ENCODE measurements around the gene SALL3.

Gene SALL3

DNA sequence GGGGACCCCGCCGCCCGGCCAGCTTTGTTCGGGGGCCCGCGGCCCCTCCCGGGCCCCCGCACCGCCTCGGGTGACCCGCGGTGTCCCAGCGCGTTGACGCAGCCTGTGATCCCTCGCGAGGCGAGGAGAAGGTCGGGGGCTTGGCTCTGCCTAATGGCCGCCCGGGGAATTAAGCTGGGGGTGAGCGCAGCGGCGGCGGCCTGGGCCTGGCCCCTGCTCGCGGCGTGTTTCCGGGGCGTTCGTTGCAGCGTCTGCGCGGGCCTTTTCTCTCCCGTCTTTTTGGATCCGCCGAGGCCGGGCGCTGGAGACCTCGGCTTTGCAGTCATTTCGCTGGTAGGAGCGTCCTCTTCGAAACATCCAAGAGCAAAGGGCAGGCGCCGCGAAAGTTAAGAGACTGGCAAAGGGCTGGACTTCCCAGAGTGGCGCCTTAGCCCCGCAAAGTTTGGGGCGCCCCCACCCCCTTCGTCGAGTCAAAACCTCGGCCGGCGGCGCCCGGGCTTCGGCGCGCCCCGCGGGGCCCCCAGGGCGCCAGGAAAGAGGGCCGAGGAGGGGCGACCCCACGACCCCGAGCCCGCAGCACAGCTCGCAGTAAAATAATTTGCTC, 1.3 kb downstream of the SALL3 start:
- no peak for DNase-seq (ENCODE audit: low spot score)

DNA sequence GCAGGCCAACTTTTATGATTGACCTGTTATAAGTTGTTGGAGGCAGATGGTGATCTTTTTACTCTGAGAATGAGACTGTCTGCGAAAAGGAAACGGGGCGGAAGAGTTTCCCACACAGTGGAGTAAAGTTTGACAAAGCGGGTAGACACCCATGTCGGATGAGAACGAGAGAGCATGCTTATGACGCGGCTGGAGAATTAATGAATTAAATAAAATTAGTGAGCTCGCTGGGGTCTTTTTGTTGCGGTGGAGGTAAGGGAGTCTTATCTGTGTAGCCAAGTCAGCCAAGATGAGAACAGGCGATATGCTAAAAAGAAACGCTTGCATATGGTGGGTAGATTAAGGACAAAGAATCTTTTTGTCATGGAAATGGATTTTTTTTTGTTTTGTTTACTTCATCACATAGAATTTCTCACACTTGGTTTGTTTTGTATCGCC, 1.8 kb downstream of the SALL3 start:
- no peak for DNase-seq (ENCODE audit: low spot score)

DNA sequence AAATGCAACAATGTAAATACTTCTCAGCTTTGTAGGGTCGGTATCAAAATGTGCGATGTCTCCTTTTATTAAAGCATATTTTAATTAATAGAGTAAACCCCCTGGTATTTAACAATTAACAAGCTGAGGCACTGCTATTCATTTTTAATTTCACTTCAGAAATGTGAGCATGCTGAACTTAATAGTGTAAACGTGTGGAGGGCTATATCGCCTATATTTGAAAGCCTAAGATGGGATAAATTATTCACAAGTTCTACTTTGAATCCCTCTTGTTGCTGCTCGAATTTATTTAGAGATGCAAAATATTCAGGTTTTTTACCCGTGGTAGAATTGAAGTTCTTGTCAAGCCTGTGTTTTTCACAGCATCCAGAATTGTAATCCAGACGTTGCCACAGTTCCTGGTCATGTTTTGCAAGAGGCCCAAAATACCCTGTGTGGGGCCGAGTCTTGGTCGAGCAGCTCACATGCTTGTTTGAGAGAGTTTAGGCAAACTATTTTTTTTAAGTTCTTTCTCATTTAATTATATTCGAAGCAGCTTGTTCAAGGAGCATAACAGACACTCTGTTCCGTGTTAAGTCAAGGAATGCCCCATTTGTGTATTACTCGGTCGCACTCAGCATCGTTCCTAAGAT, 2.5 kb downstream of the SALL3 start:
- no peak for DNase-seq (ENCODE audit: low spot score)

GRCh38 chr18:78983512-78983911, 3.9 kb downstream of the SALL3 start:
- no peak for DNase-seq (ENCODE audit: low spot score)

GRCh38 chr18:78984941-78985784, 5.5 kb downstream of the SALL3 start:
- no peak for DNase-seq (ENCODE audit: low spot score)

- DNase-seq (ENCODE audit: low spot score), result no peak
Measured at GRCh38 chr18:78986018-78986481, 6.4 kb downstream of the SALL3 start.

DNA sequence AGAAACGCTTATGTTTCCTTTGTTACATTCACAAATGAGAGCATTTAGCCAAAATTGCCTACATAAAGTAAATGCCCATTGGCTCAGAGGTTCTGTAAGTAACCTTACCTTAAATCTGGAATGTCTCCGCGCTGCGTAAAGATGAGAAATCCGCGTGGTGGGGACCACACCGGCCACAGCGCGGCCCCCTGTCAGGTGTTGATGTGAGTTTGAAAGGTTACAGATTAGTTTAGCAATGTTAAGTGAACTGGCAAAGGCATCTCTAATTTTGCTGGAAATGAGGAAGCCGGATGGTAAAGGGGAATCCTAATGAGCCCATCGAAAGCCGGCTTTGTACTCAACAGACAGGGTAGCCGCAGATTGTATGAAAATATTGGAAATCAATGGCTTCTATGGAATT, 11.8 kb downstream of the SALL3 start:
- DNase-seq (ENCODE audit: low spot score), result no peak

- DNase-seq (ENCODE audit: low spot score), result no peak
Measured at GRCh38 chr18:78992041-78993011, 12.7 kb downstream of the SALL3 start.

DNA sequence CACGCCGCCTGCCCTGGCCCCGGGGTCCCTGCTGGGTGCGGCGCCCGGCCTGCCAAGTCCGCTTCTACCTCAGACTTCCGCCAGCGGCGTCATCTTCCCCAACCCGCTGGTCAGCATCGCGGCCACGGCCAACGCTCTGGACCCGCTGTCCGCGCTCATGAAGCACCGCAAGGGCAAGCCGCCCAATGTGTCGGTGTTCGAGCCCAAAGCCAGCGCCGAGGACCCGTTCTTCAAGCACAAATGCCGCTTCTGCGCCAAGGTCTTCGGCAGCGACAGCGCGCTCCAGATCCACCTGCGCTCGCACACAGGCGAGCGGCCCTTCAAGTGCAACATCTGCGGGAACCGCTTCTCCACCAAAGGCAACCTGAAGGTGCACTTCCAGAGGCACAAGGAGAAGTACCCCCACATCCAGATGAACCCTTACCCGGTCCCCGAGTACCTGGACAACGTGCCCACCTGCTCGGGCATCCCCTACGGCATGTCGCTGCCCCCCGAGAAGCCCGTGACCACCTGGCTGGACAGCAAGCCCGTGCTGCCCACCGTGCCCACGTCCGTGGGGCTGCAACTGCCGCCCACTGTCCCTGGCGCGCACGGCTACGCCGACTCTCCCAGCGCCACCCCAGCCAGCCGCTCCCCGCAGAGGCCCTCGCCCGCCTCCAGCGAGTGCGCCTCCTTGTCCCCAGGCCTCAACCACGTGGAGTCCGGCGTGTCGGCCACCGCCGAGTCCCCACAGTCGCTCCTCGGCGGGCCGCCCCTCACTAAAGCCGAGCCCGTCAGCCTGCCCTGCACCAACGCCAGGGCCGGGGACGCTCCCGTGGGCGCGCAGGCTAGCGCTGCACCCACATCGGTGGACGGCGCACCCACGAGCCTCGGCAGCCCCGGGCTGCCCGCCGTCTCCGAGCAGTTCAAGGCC, 13.7 kb downstream of the SALL3 start:
- DNase-seq (ENCODE audit: low spot score), result no peak

DNA sequence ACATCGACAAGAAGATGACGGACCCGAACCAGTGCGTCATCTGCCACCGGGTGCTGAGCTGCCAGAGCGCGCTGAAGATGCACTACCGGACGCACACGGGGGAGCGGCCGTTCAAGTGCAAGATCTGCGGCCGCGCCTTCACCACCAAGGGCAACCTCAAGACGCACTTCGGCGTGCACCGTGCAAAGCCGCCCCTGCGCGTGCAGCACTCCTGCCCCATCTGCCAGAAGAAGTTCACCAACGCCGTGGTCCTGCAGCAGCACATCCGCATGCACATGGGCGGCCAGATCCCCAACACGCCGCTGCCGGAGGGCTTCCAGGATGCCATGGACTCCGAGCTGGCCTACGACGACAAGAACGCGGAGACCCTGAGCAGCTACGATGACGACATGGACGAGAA, 14.4 kb downstream of the SALL3 start:
- no peak for DNase-seq (ENCODE audit: low spot score)

GRCh38 chr18:78994531-78994930, 14.9 kb downstream of the SALL3 start:
- DNase-seq (ENCODE audit: low spot score), result no peak

DNA sequence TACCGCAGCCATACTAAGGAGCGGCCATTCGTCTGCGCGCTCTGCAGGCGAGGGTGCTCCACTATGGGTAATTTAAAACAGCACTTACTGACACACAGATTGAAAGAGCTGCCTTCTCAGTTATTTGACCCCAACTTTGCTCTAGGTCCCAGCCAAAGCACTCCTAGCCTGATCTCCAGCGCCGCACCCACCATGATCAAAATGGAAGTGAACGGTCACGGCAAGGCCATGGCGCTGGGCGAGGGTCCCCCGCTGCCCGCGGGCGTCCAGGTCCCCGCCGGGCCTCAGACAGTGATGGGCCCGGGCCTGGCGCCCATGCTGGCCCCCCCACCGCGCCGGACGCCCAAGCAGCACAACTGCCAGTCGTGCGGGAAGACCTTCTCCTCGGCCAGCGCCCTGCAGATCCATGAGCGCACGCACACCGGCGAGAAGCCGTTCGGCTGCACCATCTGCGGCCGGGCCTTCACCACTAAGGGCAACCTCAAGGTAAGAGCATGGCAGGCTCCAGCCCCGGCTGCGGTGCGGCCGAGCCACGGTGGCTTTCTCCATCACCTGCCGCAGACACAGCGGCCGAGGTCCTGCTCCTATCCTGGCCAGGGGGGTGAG, 15.5 kb downstream of the SALL3 start:
- no peak for DNase-seq (ENCODE audit: low spot score)

DNA sequence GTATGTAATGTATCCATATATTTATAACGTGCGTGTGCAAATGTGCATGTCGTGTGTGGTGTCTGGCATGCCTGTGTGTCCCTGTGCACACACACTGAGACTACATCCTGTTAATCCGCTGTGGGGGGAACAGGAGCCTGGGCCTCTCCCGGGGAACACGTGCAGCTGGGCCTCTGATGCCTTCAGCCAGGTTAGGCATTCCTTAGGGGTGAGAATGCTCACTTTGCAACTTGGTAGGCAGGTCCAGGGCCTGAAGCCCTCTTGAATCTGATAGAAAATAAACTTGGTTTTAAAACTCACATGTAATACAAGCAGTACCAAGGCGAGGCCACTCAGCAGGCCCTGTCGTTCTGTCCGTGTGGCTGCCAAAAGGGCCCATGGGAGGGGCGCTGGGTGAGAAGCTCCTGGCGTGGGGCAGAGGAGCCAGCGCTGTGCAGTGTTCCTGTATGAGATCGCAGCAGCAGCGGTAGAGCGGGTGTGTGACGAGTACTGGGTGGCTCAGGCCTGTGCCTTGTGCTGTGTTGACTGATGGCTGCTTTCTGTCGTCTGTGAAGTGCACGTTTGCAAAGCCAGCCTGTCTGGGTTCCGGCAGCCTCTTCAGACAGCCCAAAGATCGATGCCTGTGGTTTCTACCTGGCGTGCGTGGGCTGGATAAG, 16.2 kb downstream of the SALL3 start:
- DNase-seq (ENCODE audit: low spot score), result no peak

GRCh38 chr18:78996741-78997490, 17.3 kb downstream of the SALL3 start:
- DNase-seq (ENCODE audit: low spot score), result no peak

DNA sequence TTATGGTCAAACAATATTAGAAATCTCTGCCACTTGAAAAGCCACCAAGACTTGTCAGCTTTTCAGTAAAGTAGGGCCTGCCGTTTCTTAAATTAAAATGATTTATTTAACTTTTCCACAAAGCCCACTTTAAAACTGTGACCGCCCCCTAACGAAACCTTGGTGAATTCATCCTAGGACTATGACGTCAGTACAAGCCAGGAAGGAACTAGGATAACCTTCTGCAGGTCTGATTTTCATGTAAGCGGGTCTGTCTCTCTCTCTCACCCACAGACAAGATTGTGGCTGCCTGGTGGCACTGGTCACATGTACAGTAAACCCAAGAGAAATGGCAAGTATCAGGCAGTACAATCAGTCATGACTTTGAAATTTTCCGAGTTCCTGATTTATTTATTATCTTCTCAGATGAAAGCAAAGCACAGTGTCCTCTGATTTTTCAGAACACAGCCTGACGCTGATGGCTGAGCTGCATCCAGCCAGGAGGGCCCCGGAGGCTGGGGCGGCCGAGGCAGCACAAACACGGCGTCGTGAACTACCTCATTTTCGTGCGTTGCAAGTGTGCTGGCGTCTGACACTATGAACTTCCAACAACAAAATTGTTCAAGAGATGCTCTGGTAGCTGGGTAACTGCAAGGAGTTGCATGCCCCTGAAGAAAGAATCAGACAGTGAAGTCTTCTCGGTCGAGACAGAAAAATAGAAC, 18.9 kb downstream of the SALL3 start:
- DNase-seq (ENCODE audit: low spot score), result no peak

DNA sequence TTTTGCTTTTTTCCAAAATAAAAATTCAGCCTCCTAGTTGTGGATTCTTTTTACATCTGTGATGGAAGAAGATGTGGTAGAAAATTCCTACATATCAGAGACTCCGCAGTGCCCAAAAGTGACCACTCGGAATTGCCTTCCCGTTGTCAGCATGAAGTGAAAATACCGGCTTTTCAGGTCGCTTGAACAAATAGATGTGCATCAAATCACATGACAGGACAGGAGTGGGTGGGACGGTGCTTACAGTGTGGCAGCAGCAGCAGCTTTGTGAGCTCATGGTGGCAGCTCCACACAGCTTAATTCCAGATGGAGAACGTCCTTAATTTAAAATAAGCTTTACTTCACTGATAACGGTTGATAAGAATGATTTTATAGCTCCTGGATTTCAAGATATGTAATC, 20.3 kb downstream of the SALL3 start:
- DNase-seq (ENCODE audit: low spot score), result no peak

- DNase-seq (ENCODE audit: low spot score), result no peak
Measured at GRCh38 chr18:79000997-79001396, 21.4 kb downstream of the SALL3 start.

GRCh38 chr18:79005653-79006052, 26.0 kb downstream of the SALL3 start:
- DNase-seq (ENCODE audit: low spot score), result no peak

Data from germinal center (tissue), 1 donor.